HepG2 (cell line): ENCODE measurements around the gene ZNF416. TPM values are rescaled to one million over a fixed set of nuclear protein-coding genes. Genes with fewer than 3 reads are reported as not detected.

ENCODE experiments used
- CHD4 ChIP-seq: fragments of 200-600 bp; sonication (generic); IDR thresholded peaks from 2 replicates; pipeline ENCODE4 v1.7.0; 2017; ENCODE audit warnings: mild to moderate bottlenecking, low read length, borderline replicate concordance
- EHMT2 ChIP-seq: fragments of 200-600 bp; sonication (generic); IDR thresholded peaks from 2 replicates; pipeline ENCODE4 v1.7.0; 2017; ENCODE audit warnings: antibody characterized with exemption, low read depth, low read length, borderline replicate concordance
- ESRRA ChIP-seq: sonication (generic); formaldehyde crosslinking; IDR thresholded peaks from 2 replicates; pipeline ENCODE4 v1.5.1; 2020; ENCODE audit warnings: mild to moderate bottlenecking, low read depth, missing genetic modification reagents
- GMEB1 ChIP-seq: sonication (generic); formaldehyde crosslinking; IDR thresholded peaks from 2 replicates; pipeline ENCODE4 v1.5.1; 2020; ENCODE audit warnings: missing genetic modification reagents, mild to moderate bottlenecking, borderline replicate concordance
- HMG20A ChIP-seq: IDR thresholded peaks from 2 replicates; pipeline ENCODE4 v1.6.1; 2016; ENCODE audit warnings: borderline replicate concordance
- HNRNPUL1 ChIP-seq: fragments of 200-400 bp; formaldehyde crosslinking; IDR thresholded peaks from 2 replicates; pipeline ENCODE4 v1.6.1; 2017; ENCODE audit warnings: low read depth, mild to moderate bottlenecking, low read length, moderate library complexity
- MNT ChIP-seq: fragments of 450-650 bp; IDR thresholded peaks from 2 replicates; pipeline ENCODE4 v1.6.1; 2016
- RORA ChIP-seq: sonication (generic); formaldehyde crosslinking; IDR thresholded peaks from 2 replicates; pipeline ENCODE4 v1.5.0; 2020; ENCODE audit warnings: mild to moderate bottlenecking, missing genetic modification reagents, moderate library complexity
- TARDBP ChIP-seq: sonication (generic); formaldehyde crosslinking; IDR thresholded peaks from 2 replicates; pipeline ENCODE4 v1.8.0; 2022; ENCODE audit warnings: mild to moderate bottlenecking, missing genetic modification reagents
- ZBTB1 ChIP-seq: sonication (generic); formaldehyde crosslinking; IDR thresholded peaks from 2 replicates; pipeline ENCODE4 v1.4.0; 2020; ENCODE audit warnings: missing genetic modification reagents, borderline replicate concordance
- ZNF766 ChIP-seq: sonication (generic); formaldehyde crosslinking; IDR thresholded peaks from 2 replicates; pipeline ENCODE4 v1.5.0; 2020; ENCODE audit warnings: missing genetic modification reagents, borderline replicate concordance
- ZSCAN25 ChIP-seq: sonication (generic); formaldehyde crosslinking; IDR thresholded peaks from 2 replicates; pipeline ENCODE4 v1.8.0; 2022; ENCODE audit warnings: mild to moderate bottlenecking, missing genetic modification reagents
- ZSCAN29 ChIP-seq: sonication (generic); formaldehyde crosslinking; conservative IDR thresholded peaks from 2 replicates; pipeline ENCODE4 v1.4.0; 2020; ENCODE audit warnings: mild to moderate bottlenecking, missing genetic modification reagents
- polyA plus RNA-seq, 8 experiments: library from polyadenylated mRNA; depleted of rRNA in 3 of 8; stranded (reverse) in 7 of 8; unstranded in 1 of 8; fragments of >200 nt; fragmentation: Illumina TruSeq in 4 of 8; extraction: Trizol in 4 of 8; gene quantifications; 2 replicates each; pipeline versions ENCODE4 v1.2.1 to v1.2.3, GENCODE V29; 2011 to 2016; ENCODE audit warnings: low read depth in 4 of 8, missing spikeins in 1 of 8, mixed read lengths in 1 of 8; ENCODE audit not compliant: insufficient read depth in 1 of 8
- total RNA-seq, 5 experiments: library from RNA; depleted of rRNA; stranded (reverse); fragments of >200 nt; fragmentation: Illumina TruSeq; extraction: Trizol; gene quantifications; 2 replicates each; pipeline ENCODE4 v1.2.3, GENCODE V29; 2016; ENCODE audit warnings: low read depth in 1 of 5
- TF ChIP-seq, protein P1 (sequence below): sonication (generic); formaldehyde crosslinking; IDR thresholded peaks from 2 replicates; pipeline ENCODE4 v1.5.0; 2020; ENCODE audit warnings: missing genetic modification reagents, mild to moderate bottlenecking, borderline replicate concordance
- TF ChIP-seq, protein P2 (sequence below): sonication (generic); formaldehyde crosslinking; IDR thresholded peaks from 2 replicates; pipeline ENCODE4 v1.4.0; 2020; ENCODE audit warnings: missing genetic modification reagents
- TF ChIP-seq, protein P3 (sequence below): conservative IDR thresholded peaks from 2 replicates; pipeline ENCODE4 v1.6.1; 2018; ENCODE audit warnings: missing genetic modification reagents
- TF ChIP-seq, protein P4 (sequence below): sonication (generic); formaldehyde crosslinking; IDR thresholded peaks from 2 replicates; pipeline ENCODE4 v1.8.0; 2022; ENCODE audit warnings: mild to moderate bottlenecking, missing genetic modification reagents, moderate library complexity
- TF ChIP-seq, protein P5 (sequence below): sonication (generic); formaldehyde crosslinking; IDR thresholded peaks from 2 replicates; pipeline ENCODE4 v1.5.1; 2020; ENCODE audit warnings: missing genetic modification reagents, mild to moderate bottlenecking, borderline replicate concordance

ZNF416 gene
- total and polyA plus RNA-seq, 2 of the 13 experiments (the other 11 are each of a cell fraction or from before 2014, with no cell fraction given), result 1.5 to 5.3 TPM

DNA sequence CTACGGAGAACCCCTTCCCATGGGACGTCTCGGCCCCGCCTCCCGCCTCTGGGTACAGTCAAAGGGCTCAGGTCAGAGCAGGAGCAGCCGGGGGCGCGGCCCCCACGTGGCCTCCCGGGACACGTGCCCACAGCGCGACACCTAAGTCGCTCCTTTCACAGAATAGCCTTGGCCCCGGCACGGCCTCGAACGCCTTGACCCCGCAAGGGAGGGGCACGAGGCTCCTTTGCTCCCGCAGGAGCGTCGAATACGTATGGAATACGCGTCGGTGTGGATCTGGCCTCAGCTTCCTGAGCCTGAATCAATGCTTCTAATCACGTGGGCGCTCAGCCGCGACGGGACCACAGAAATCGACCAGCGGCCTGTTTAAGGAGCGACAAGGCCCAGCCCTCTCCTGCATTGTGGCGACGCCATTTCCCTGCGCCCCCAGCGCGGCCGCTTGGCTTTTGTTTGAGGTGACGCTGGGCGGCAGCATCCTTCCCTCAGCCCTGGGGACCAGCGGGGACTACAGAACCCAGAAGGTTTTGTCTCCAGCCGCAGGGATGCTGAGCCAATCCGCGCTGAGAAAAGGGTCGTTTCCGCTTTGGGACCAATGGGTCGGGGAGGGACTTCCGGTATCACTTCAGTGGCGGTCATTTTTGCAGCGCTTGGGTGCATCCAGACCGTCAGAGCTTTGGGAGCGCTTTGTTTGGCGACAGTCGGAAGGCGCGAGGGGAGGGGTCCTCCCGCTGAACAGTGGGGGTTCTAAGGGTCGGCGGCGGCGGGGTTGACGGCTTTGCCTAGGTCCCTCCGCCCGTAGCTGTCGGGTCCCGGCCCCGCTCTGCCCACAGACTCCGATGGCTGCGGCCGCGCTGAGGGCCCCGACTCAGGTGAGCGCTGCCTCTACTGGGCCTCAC lies 5.1 kb upstream of the ZNF416 start, which contains the start of gene ZIK1 (continued):
- TF ChIP-seq, protein P1, sequence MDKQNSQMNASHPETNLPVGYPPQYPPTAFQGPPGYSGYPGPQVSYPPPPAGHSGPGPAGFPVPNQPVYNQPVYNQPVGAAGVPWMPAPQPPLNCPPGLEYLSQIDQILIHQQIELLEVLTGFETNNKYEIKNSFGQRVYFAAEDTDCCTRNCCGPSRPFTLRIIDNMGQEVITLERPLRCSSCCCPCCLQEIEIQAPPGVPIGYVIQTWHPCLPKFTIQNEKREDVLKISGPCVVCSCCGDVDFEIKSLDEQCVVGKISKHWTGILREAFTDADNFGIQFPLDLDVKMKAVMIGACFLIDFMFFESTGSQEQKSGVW, result no peak
- TF ChIP-seq MNT (no peak), HNRNPUL1 (no peak), ZSCAN29 (CRISPR knock-in tag) (no peak), ZBTB1 (CRISPR knock-in tag) (no peak), ESRRA (CRISPR knock-in tag) (no peak), TARDBP (CRISPR knock-in tag) (no peak), ZNF766 (CRISPR knock-in tag) (no peak), EHMT2 (no peak), CHD4 (no peak), RORA (CRISPR knock-in tag) (no peak), GMEB1 (CRISPR knock-in tag) (peak; percentile 54; the same call in 1 of the 2 replicates), ZSCAN25 (CRISPR knock-in tag) (no peak), HMG20A (CRISPR knock-in tag) (no peak)
- TF ChIP-seq, protein P2, sequence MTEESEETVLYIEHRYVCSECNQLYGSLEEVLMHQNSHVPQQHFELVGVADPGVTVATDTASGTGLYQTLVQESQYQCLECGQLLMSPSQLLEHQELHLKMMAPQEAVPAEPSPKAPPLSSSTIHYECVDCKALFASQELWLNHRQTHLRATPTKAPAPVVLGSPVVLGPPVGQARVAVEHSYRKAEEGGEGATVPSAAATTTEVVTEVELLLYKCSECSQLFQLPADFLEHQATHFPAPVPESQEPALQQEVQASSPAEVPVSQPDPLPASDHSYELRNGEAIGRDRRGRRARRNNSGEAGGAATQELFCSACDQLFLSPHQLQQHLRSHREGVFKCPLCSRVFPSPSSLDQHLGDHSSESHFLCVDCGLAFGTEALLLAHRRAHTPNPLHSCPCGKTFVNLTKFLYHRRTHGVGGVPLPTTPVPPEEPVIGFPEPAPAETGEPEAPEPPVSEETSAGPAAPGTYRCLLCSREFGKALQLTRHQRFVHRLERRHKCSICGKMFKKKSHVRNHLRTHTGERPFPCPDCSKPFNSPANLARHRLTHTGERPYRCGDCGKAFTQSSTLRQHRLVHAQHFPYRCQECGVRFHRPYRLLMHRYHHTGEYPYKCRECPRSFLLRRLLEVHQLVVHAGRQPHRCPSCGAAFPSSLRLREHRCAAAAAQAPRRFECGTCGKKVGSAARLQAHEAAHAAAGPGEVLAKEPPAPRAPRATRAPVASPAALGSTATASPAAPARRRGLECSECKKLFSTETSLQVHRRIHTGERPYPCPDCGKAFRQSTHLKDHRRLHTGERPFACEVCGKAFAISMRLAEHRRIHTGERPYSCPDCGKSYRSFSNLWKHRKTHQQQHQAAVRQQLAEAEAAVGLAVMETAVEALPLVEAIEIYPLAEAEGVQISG (CRISPR knock-in tag), result peak; percentile 41; the same call in 1 of the 2 replicates
- TF ChIP-seq, protein P3, sequence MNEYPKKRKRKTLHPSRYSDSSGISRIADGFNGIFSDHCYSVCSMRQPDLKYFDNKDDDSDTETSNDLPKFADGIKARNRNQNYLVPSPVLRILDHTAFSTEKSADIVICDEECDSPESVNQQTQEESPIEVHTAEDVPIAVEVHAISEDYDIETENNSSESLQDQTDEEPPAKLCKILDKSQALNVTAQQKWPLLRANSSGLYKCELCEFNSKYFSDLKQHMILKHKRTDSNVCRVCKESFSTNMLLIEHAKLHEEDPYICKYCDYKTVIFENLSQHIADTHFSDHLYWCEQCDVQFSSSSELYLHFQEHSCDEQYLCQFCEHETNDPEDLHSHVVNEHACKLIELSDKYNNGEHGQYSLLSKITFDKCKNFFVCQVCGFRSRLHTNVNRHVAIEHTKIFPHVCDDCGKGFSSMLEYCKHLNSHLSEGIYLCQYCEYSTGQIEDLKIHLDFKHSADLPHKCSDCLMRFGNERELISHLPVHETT (CRISPR knock-in tag), result no peak
- TF ChIP-seq, protein P4, sequence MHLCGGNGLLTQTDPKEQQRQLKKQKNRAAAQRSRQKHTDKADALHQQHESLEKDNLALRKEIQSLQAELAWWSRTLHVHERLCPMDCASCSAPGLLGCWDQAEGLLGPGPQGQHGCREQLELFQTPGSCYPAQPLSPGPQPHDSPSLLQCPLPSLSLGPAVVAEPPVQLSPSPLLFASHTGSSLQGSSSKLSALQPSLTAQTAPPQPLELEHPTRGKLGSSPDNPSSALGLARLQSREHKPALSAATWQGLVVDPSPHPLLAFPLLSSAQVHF, result no peak
- TF ChIP-seq, protein P5, sequence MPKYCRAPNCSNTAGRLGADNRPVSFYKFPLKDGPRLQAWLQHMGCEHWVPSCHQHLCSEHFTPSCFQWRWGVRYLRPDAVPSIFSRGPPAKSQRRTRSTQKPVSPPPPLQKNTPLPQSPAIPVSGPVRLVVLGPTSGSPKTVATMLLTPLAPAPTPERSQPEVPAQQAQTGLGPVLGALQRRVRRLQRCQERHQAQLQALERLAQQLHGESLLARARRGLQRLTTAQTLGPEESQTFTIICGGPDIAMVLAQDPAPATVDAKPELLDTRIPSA (CRISPR knock-in tag), result no peak
